HG02970 (cell line): Measurements from ENCODE around the gene TNFSF15.
"Not testable (repeated sequence)": the region's sequence is repeated elsewhere in the genome, so short reads cannot be mapped to it uniquely, and the experiment has no call there.

Source experiments
- ATAC-seq: cut with Tn5 transposase; IDR thresholded peaks from one replicate; pipeline ENCODE4 v1.9.1; 2021; ENCODE audit warnings: mild to moderate bottlenecking, moderate library complexity, moderate number of reproducible peaks; ENCODE audit not compliant: unreplicated experiment, low FRiP score

TNFSF15 gene

DNA sequence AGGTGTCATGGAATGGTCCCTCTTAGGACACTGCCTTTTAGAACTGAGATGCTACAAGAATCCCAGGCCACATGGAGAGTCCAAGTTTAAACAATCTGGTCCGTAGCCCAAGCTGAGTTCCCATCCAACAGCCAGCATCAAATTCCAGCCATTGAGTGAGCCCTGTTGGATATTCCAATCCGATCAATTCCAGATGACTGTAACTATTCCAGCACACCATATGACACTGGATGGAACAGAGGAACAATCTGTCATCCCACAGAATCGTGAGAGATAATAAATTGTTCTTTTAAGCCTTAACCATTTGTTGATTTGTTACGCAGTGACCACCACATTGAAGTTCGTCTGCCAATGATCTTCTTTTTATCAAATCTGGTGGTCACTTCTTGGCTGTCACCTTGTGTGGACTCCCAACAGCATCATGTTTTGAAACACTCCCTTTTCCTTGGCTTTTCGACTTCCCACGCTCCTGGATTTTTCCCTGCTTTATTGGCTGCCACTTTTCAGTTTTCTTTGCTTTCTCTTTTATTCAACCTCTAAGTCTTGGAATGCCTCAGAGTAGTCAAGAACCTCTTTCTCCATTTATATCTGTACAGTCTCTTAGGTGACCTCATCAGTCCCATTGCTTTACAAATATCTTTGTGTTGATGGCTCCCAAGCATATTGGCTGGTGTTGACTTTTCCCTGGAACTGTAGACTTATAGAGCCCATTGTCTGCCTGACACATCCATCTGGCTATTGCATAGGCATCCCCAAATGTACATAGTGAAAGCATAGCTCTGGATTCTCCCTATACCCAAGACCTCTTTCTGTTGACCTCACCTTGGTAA lies 46.1 kb downstream of the TNFSF15 start:
- ATAC-seq: no peak

- ATAC-seq: no peak
These were observed 47.9 kb downstream of the TNFSF15 start for GRCh38 chr9:114757984-114758383.

DNA sequence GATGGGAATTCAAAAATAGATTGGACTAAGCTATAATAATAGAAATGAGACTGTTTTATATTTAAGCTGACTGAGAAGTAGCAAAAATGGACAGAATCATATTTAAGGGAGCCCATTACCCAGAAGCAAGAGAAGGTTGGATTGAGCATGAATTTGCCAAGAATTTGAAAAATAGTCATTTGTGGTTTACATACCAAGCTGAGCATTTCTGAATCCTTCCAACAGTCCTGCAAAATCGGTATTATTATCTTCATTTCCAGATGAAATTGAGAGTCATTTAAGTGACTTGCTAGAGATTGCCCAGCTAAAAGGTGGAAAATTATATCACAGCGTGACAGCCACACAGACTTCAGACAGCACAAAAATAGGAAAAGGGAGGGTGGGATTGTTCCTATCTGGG lies 48.4 kb downstream of the TNFSF15 start:
- ATAC-seq: no peak

- ATAC-seq: no peak
These were observed 48.9 kb downstream of the TNFSF15 start for GRCh38 chr9:114756920-114757319.

- no peak for ATAC-seq
These were observed 51.3 kb downstream of the TNFSF15 start for GRCh38 chr9:114754581-114754980.

- ATAC-seq: no peak
These were observed 59.1 kb downstream of the TNFSF15 start for GRCh38 chr9:114746591-114747346.

- ATAC-seq: no peak
These were observed 59.8 kb downstream of the TNFSF15 start for GRCh38 chr9:114745879-114746550.

GRCh38 chr9:114745108-114745848 lies 60.6 kb downstream of the TNFSF15 start:
- ATAC-seq: no peak

DNA sequence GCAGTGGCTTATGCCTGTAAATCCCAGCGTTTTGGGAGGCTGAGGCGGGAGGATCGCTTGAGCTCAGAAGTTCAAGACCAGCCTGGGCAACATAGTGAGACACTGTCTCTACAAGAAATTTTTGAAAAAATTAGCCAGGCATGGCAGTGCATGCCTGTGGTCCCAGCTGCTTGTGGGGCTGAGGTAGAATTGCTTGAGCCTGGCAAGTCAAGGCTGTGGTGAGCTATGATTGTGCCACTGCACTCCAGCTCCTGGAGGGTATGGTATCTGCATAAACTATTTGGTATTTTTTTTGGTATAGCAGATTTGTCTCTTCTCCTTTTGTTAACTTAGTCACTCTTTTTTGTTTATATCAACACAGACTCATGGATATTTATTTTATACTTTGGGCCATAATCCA lies 62.4 kb downstream of the TNFSF15 start:
- ATAC-seq: no peak

DNA sequence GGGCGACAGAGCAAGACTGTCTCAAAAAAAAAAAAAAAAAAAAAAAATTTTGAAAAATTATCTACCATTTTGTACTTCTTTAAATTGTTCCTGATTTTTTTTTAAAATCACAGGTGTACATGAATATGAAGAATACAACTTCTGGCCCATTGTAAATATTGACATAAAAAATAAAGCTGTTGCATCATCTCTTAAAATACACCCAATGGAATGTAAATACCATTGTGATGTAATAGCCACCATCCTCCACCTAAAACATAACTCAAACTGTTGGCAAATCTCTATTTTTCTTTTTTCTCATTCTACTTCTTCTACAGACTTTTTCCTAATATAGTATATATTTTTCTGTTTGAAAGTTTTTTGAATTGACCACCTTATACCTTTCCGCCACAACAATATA lies 62.9 kb downstream of the TNFSF15 start:
- ATAC-seq: no peak

DNA sequence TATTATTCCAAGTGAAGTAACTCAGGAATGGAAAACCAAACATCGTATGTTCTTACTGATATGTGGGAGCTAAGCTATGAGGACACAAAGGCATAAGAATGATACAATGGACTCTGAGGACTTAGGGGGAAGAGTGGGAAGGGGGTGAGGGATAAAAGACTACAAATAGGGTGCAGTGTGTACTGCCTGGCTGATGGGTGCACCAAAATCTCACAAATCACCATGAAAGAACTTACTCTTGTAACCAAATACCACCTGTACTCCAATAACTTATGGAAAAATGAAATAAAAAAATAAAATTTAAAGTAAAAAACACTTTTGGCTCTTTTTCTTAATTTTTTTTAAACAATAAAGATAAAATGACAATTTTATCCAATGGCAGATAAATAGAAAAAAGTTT lies 64.3 kb downstream of the TNFSF15 start:
- not testable (repeated sequence) for ATAC-seq

- no peak for ATAC-seq
These were observed 67.1 kb downstream of the TNFSF15 start for GRCh38 chr9:114738581-114739316.

DNA sequence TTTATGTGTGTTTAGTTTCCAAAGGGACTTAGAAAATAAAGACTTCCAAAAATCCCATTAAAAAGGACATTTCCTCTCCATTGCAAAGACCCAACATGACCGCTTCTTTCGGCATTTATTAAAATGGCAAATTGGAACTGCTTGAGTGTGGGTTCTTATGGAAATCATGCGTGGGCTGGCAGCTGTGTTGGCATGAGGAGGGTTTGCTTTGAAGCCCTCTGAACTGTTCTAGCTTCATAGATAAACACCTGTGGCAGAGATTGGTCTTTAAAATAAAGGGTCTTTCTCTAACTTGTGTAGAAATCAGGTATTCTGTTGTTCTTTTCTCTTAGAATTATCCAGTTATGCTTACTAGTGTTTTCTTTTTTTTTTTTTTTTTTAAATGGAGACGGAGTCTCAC lies 68.0 kb downstream of the TNFSF15 start:
- no peak for ATAC-seq

DNA sequence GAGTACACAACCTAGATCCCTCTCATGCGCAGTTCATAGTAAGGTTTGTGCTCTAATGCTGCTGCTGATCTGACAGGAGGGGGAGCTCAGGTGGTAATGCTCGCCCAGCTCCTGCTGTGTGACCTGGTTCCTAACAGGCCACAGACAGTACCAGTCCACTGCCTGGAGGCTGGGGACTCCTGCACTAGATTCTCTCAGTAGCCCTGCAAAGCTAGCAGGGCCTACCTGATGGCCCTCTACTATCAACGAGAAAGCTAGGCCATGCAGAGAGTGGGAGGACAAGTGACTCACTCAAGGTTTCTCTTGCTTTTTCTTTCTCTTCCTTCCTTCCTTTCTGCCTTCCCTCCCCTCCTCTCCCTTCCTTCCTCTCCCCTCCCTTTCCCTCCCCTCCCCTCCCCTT lies 68.7 kb downstream of the TNFSF15 start:
- ATAC-seq: no peak

GRCh38 chr9:114735704-114736103 lies 70.1 kb downstream of the TNFSF15 start:
- ATAC-seq: no peak

DNA sequence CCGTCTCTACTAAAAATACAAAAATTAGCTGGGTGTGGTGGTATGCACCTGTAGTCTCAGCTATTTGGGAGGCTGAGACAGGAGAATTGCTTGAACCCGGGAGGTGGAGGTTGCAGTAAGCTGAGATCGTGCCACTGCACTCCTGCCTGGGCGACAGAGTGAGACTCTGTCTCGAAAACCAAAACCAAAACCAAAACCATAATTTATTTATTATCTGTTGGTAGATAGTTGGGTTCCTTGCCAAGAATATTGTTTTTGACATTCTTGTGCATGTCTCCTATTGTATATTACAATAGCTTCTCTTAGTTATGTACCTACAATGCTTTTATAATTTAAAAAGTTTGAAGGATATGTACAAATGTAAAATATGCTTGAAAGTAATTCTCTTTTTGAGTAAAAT lies 70.7 kb downstream of the TNFSF15 start:
- not testable (repeated sequence) for ATAC-seq
